SK-N-SH treated with all-trans-retinoic acid at 6 μM for 48 hours (cell line): ENCODE measurements around the gene ANKRD11.

Experiments
- ATAC-seq: fragments of 200-7000 bp; cut with Tn5 transposase; 3 replicates; pipeline ENCODE4 v1.9.1; 2020; ENCODE audit warnings: mild to moderate bottlenecking, moderate library complexity
- ARNTL ChIP-seq: fragments of 450-650 bp; formaldehyde crosslinking; IDR thresholded peaks from 2 replicates; pipeline ENCODE4 v1.5.0; 2020; ENCODE audit warnings: low read depth, mild to moderate bottlenecking, moderate library complexity, borderline replicate concordance
- BACH2 ChIP-seq: fragments of 250-450 bp; sonication (Bioruptor Pico); IDR thresholded peaks from 2 replicates; pipeline ENCODE4 v1.9.0; 2021; ENCODE audit warnings: mild to moderate bottlenecking, borderline replicate concordance
- CSDC2 ChIP-seq: fragments of 250-450 bp; sonication (Bioruptor Pico); IDR thresholded peaks from 2 replicates; pipeline ENCODE4 v1.5.0; 2020; ENCODE audit warnings: mild to moderate bottlenecking, moderate library complexity
- ESRRG ChIP-seq: fragments of 250-450 bp; sonication (Bioruptor Pico); IDR thresholded peaks from 2 replicates; pipeline ENCODE4 v1.6.1; 2021; ENCODE audit warnings: mild to moderate bottlenecking
- OSR1 ChIP-seq: fragments of 250-450 bp; sonication (Bioruptor Pico); IDR thresholded peaks from 2 replicates; pipeline ENCODE4 v1.8.0; 2022; ENCODE audit warnings: moderate library complexity, mild to moderate bottlenecking, inconsistent platforms
- PPARA ChIP-seq: fragments of 250-450 bp; sonication (Bioruptor Pico); IDR thresholded peaks from 2 replicates; pipeline ENCODE4 v1.5.0; 2020; ENCODE audit warnings: mild to moderate bottlenecking, borderline replicate concordance
- SNAI2 ChIP-seq: fragments of 250-450 bp; sonication (Bioruptor Pico); IDR thresholded peaks from 2 replicates; pipeline ENCODE4 v1.5.0; 2020; ENCODE audit warnings: mild to moderate bottlenecking, moderate library complexity
- TOX ChIP-seq: fragments of 250-450 bp; sonication (Bioruptor Pico); IDR thresholded peaks from 2 replicates; pipeline ENCODE4 v1.8.0; 2021; ENCODE audit warnings: mild to moderate bottlenecking, moderate library complexity, borderline replicate concordance
- ZC3H10 ChIP-seq: fragments of 250-450 bp; sonication (Bioruptor Pico); IDR thresholded peaks from 2 replicates; pipeline ENCODE4 v1.5.1; 2021; ENCODE audit warnings: mild to moderate bottlenecking, moderate library complexity
- ZFP3 ChIP-seq: fragments of 250-450 bp; sonication (Bioruptor Pico); IDR thresholded peaks from 2 replicates; pipeline ENCODE4 v1.5.0; 2020; ENCODE audit warnings: mild to moderate bottlenecking, moderate library complexity
- ZFP30 ChIP-seq: fragments of 450-650 bp; formaldehyde crosslinking; IDR thresholded peaks from 2 replicates; pipeline ENCODE4 v1.5.0; 2022; ENCODE audit warnings: mild to moderate bottlenecking, moderate library complexity
- ZNF565 ChIP-seq: fragments of 450-650 bp; formaldehyde crosslinking; conservative IDR thresholded peaks from 2 replicates; pipeline ENCODE4 v1.5.0; 2020; ENCODE audit warnings: low read depth, mild to moderate bottlenecking, moderate library complexity
- ZNF70 ChIP-seq: fragments of 450-650 bp; formaldehyde crosslinking; IDR thresholded peaks from 2 replicates; pipeline ENCODE4 v1.5.0; 2020; ENCODE audit warnings: mild to moderate bottlenecking, moderate library complexity
- ZNF8 ChIP-seq: fragments of 450-650 bp; formaldehyde crosslinking; IDR thresholded peaks from 2 replicates; pipeline ENCODE4 v1.5.0; 2020; ENCODE audit warnings: mild to moderate bottlenecking, moderate library complexity
- TF ChIP-seq, protein P1 (sequence below): fragments of 250-450 bp; sonication (Bioruptor Pico); IDR thresholded peaks from 2 replicates; pipeline ENCODE4 v1.8.0; 2021; ENCODE audit warnings: low read depth, mild to moderate bottlenecking, moderate library complexity, borderline replicate concordance
- TF ChIP-seq, protein P2 (sequence below): fragments of 250-450 bp; sonication (Bioruptor Pico); IDR thresholded peaks from 2 replicates; pipeline ENCODE4 v1.5.0; 2020; ENCODE audit warnings: mild to moderate bottlenecking, moderate library complexity
- TF ChIP-seq, protein P3 (sequence below): fragments of 250-450 bp; sonication (Bioruptor Pico); IDR thresholded peaks from 2 replicates; pipeline ENCODE4 v1.5.1; 2020; ENCODE audit warnings: low read depth, mild to moderate bottlenecking, moderate library complexity
- TF ChIP-seq, protein P4 (sequence below): fragments of 250-450 bp; sonication (Bioruptor Pico); IDR thresholded peaks from 2 replicates; pipeline ENCODE4 v1.5.1; 2021; ENCODE audit warnings: mild to moderate bottlenecking, moderate library complexity
- TF ChIP-seq, protein P5 (sequence below): fragments of 250-450 bp; sonication (Bioruptor Pico); IDR thresholded peaks from 2 replicates; pipeline ENCODE4 v1.8.0; 2020; ENCODE audit warnings: mild to moderate bottlenecking, moderate library complexity, borderline replicate concordance

ANKRD11 gene

DNA sequence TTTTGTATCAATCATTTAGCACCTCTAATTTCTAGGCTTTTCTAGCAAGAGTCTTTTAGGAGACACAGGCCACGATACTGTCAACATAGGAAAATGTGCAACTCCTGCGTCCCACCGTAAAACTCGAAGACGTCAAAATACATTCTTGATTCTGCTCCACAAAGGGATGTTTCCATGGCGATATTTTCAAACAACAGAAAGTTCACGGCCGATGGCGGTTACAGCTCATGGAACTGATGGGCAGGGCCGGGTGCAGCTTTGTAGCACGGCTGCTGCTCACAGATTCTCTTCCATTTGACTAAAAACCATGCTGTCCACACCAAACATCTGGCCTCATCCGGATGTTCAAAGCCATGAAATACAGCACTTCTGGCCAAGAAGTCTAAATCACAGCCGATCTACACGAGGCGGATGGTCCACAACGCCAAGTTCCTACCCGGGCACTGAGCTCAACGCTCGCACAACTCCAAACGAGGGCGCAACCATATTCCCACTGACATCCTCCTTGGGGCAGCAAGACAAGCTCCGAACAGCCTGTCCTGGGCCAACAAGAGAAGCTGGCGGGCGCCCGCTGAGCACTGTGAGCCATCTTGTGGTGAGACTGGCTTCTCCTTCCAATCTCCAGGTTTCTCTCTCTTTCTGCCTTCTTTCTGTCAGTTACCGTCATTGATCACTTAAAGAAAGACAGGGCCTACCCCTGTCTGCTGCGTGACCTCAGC lies 193.0 kb downstream of the ANKRD11 start (continued):
- TF ChIP-seq CSDC2 (no peak), TOX (CRISPR knock-in tag) (no peak)
- TF ChIP-seq, all 23 proteins: peak for 0

DNA sequence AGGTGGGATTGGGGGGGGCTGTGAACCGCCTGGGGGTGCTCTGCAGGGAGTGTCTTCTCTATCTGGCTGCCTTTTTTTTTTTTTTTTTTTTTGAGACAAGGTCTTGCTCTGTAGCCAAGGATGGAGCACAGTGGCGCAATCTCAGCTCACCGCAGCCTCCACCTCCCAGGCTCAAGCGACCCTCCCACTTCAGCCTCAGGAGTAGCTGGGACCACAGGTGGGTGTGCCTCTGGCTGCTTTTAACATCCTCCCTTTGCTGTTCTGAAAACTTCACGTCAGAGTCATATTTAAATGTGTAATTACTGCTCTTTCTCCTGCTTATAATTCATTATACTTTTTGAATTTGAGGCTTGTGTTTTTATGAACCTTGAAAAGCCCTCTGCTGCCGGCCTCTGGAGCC lies 194.4 kb downstream of the ANKRD11 start:
- TF ChIP-seq BACH2 (CRISPR knock-in tag) = no peak
- no peak for TF ChIP-seq ZFP3 (CRISPR knock-in tag)
- TF ChIP-seq, protein P1, sequence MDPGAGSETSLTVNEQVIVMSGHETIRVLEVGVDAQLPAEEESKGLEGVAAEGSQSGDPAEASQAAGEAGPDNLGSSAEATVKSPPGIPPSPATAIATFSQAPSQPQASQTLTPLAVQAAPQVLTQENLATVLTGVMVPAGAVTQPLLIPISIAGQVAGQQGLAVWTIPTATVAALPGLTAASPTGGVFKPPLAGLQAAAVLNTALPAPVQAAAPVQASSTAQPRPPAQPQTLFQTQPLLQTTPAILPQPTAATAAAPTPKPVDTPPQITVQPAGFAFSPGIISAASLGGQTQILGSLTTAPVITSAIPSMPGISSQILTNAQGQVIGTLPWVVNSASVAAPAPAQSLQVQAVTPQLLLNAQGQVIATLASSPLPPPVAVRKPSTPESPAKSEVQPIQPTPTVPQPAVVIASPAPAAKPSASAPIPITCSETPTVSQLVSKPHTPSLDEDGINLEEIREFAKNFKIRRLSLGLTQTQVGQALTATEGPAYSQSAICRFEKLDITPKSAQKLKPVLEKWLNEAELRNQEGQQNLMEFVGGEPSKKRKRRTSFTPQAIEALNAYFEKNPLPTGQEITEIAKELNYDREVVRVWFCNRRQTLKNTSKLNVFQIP (CRISPR knock-in tag) = no peak
- no peak for TF ChIP-seq ZNF8 (CRISPR knock-in tag)
- TF ChIP-seq ZNF70 (CRISPR knock-in tag) = no peak
- no peak for TF ChIP-seq TOX (CRISPR knock-in tag)
- no peak for TF ChIP-seq CSDC2
- no peak for TF ChIP-seq ARNTL
- TF ChIP-seq OSR1 (CRISPR knock-in tag) = no peak
- no peak for TF ChIP-seq ZNF565 (CRISPR knock-in tag)
- TF ChIP-seq SNAI2 (CRISPR knock-in tag) = no peak
- TF ChIP-seq, protein P2, sequence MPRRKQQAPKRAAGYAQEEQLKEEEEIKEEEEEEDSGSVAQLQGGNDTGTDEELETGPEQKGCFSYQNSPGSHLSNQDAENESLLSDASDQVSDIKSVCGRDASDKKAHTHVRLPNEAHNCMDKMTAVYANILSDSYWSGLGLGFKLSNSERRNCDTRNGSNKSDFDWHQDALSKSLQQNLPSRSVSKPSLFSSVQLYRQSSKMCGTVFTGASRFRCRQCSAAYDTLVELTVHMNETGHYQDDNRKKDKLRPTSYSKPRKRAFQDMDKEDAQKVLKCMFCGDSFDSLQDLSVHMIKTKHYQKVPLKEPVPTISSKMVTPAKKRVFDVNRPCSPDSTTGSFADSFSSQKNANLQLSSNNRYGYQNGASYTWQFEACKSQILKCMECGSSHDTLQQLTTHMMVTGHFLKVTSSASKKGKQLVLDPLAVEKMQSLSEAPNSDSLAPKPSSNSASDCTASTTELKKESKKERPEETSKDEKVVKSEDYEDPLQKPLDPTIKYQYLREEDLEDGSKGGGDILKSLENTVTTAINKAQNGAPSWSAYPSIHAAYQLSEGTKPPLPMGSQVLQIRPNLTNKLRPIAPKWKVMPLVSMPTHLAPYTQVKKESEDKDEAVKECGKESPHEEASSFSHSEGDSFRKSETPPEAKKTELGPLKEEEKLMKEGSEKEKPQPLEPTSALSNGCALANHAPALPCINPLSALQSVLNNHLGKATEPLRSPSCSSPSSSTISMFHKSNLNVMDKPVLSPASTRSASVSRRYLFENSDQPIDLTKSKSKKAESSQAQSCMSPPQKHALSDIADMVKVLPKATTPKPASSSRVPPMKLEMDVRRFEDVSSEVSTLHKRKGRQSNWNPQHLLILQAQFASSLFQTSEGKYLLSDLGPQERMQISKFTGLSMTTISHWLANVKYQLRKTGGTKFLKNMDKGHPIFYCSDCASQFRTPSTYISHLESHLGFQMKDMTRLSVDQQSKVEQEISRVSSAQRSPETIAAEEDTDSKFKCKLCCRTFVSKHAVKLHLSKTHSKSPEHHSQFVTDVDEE (CRISPR knock-in tag) = no peak
- TF ChIP-seq PPARA (CRISPR knock-in tag) = no peak
- TF ChIP-seq, protein P3, sequence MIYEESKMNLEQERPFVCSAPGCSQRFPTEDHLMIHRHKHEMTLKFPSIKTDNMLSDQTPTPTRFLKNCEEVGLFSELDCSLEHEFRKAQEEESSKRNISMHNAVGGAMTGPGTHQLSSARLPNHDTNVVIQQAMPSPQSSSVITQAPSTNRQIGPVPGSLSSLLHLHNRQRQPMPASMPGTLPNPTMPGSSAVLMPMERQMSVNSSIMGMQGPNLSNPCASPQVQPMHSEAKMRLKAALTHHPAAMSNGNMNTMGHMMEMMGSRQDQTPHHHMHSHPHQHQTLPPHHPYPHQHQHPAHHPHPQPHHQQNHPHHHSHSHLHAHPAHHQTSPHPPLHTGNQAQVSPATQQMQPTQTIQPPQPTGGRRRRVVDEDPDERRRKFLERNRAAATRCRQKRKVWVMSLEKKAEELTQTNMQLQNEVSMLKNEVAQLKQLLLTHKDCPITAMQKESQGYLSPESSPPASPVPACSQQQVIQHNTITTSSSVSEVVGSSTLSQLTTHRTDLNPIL (CRISPR knock-in tag) = no peak
- TF ChIP-seq, protein P4, sequence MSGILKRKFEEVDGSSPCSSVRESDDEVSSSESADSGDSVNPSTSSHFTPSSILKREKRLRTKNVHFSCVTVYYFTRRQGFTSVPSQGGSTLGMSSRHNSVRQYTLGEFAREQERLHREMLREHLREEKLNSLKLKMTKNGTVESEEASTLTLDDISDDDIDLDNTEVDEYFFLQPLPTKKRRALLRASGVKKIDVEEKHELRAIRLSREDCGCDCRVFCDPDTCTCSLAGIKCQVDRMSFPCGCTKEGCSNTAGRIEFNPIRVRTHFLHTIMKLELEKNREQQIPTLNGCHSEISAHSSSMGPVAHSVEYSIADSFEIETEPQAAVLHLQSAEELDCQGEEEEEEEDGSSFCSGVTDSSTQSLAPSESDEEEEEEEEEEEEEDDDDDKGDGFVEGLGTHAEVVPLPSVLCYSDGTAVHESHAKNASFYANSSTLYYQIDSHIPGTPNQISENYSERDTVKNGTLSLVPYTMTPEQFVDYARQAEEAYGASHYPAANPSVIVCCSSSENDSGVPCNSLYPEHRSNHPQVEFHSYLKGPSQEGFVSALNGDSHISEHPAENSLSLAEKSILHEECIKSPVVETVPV (CRISPR knock-in tag) = no peak
- TF ChIP-seq ZFP30 = no peak
- ATAC-seq = no peak

DNA sequence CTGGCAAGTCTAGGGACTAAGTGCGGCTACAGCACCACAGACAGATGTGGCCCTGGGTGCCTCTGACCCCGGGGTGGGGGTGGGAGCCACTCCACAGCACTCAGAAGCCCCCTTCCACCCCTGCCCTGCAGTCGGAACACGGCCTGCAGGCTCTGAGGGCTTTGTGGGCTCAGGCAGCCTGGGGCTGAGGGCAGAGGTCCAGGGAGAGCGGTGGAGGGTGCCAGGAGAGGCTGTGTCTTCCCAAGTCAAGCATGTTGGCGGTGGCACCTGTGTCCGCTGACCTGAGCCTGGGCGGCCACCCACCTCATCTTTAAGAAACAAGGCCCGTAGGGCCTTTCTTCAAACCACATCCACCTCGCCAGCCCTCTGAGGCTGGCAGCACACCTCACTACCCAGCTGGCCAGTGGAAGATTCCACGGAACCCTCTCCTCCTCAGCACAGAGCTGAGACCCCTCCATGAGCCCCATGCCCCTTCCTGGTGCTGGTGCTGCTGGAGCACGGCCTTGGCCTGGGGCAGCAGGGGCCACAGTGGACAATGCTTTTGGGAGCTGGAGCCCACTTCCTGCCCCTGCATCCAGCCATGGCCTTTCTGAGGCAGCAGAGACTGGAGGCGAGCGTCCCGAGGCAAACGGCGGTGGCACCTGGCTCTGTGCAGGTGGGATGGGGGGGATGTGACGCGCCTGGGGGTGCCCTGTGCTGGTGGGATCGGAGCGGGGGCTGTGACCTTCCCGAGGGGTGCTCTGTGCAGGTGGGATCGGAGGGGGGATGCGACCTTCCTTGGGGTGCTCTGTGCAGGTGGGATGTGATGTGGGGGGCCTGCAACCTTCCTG lies 195.1 kb downstream of the ANKRD11 start:
- ATAC-seq = no peak
- TF ChIP-seq, protein P1 (CRISPR knock-in tag) = no peak
- TF ChIP-seq ESRRG = no peak
- TF ChIP-seq ZC3H10 (CRISPR knock-in tag) = no peak
- TF ChIP-seq, protein P5, sequence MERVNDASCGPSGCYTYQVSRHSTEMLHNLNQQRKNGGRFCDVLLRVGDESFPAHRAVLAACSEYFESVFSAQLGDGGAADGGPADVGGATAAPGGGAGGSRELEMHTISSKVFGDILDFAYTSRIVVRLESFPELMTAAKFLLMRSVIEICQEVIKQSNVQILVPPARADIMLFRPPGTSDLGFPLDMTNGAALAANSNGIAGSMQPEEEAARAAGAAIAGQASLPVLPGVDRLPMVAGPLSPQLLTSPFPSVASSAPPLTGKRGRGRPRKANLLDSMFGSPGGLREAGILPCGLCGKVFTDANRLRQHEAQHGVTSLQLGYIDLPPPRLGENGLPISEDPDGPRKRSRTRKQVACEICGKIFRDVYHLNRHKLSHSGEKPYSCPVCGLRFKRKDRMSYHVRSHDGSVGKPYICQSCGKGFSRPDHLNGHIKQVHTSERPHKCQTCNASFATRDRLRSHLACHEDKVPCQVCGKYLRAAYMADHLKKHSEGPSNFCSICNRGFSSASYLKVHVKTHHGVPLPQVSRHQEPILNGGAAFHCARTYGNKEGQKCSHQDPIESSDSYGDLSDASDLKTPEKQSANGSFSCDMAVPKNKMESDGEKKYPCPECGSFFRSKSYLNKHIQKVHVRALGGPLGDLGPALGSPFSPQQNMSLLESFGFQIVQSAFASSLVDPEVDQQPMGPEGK (CRISPR knock-in tag) = no peak
- TF ChIP-seq TOX (CRISPR knock-in tag) = no peak
- no peak for TF ChIP-seq ZNF8 (CRISPR knock-in tag)
- no peak for TF ChIP-seq PPARA (CRISPR knock-in tag)
- TF ChIP-seq ZNF70 (CRISPR knock-in tag) = no peak
